ENCODE results near the gene FGF7. TPM values are rescaled to one million over a fixed set of nuclear protein-coding genes. Genes with fewer than 3 reads are reported as not detected.

Gene FGF7
- total RNA-seq, 1 donor from 2014 or later = 21.9 TPM

GRCh38 chr15:49427372-49427771, 4.3 kb downstream of the FGF7 start:
- Histone ChIP-seq H3K4me3 (peak overlapping the region; percentile 46), H3K4me1 (no peaks in the 10 kb centered on the region), H3K27me3 (no peaks in the 10 kb centered on the region), H3K27ac (peak overlapping the region; percentile 32), H3K9me3 (no peaks in the 10 kb centered on the region), H3K36me3 (no peaks in the 10 kb centered on the region)
- no peak for TF ChIP-seq CTCF (IDR thresholded peaks at IDR 0.05)
- DNase-seq (no peak), ATAC-seq (no peak)
- intact Hi-C loops (cut with DNase I) = no loop called here

GRCh38 chr15:49428409-49429095, 5.5 kb downstream of the FGF7 start:
- Histone ChIP-seq H3K4me3 (peak overlapping the region; percentile 46), H3K36me3 (no peaks in the 10 kb centered on the region), H3K9me3 (no peaks in the 10 kb centered on the region), H3K4me1 (no peaks in the 10 kb centered on the region), H3K27ac (no peak overlapping the region), H3K27me3 (no peaks in the 10 kb centered on the region)
- ATAC-seq (peak; percentile 32), DNase-seq (no peak)
- intact Hi-C loops (cut with DNase I) = no loop called here
- TF ChIP-seq CTCF (IDR thresholded peaks at IDR 0.05) = no peak

GRCh38 chr15:49430046-49430445, 7.0 kb downstream of the FGF7 start:
- DNase-seq (no peak), ATAC-seq (no peak)
- no peaks in the 10 kb centered on the region for H3K4me1 ChIP-seq
- H3K27ac ChIP-seq = peak overlapping the region; percentile 8
- no peaks in the 10 kb centered on the region for H3K36me3 ChIP-seq
- TF ChIP-seq CTCF (IDR thresholded peaks at IDR 0.05) = no peak
- H3K9me3 ChIP-seq = no peaks in the 10 kb centered on the region
- H3K4me3 ChIP-seq = no peak overlapping the region
- no peaks in the 10 kb centered on the region for H3K27me3 ChIP-seq
- intact Hi-C loops (cut with DNase I) = no loop called here

GRCh38 chr15:49435174-49435573, 12.1 kb downstream of the FGF7 start:
- Histone ChIP-seq H3K4me1 (peaks cover 6% of the 10 kb centered on the region), H3K36me3 (no peaks in the 10 kb centered on the region), H3K27me3 (no peaks in the 10 kb centered on the region), H3K27ac (no peak overlapping the region), H3K9me3 (no peaks in the 10 kb centered on the region), H3K4me3 (no peak overlapping the region)
- TF ChIP-seq CTCF (IDR thresholded peaks at IDR 0.05) = no peak
- ATAC-seq = no peak
- intact Hi-C loops (cut with DNase I) = no loop called here
- no peak for DNase-seq

- no peak for DNase-seq
- H3K9me3 ChIP-seq = no peaks in the 10 kb centered on the region
- H3K4me3 ChIP-seq = no peak overlapping the region
- no peaks in the 10 kb centered on the region for H3K27me3 ChIP-seq
- no peaks in the 10 kb centered on the region for H3K36me3 ChIP-seq
- no peak for ATAC-seq
- peaks cover 6% of the 10 kb centered on the region for H3K4me1 ChIP-seq
- TF ChIP-seq CTCF (IDR thresholded peaks at IDR 0.05) = no peak
- intact Hi-C loops (cut with DNase I) = no loop called here
- no peak overlapping the region for H3K27ac ChIP-seq
These were observed 13.7 kb downstream of the FGF7 start for GRCh38 chr15:49436751-49437150.
